Epidermal melanocyte (primary cell): ENCODE results near the gene KIF3A.

ENCODE experiments used
- DNase-seq: peaks from one replicate; pipeline ENCODE4 v3.0.0; 2011; ENCODE audit warnings: low spot score; ENCODE audit not compliant: insufficient read length

The KIF3A gene

GRCh38 chr5:132678735-132679134, 58.6 kb downstream of the KIF3A start:
- DNase-seq, result no peak

GRCh38 chr5:132677682-132678400, 59.5 kb downstream of the KIF3A start:
- no peak for DNase-seq

GRCh38 chr5:132677191-132677590, 60.2 kb downstream of the KIF3A start:
- DNase-seq, result peak; percentile 78

GRCh38 chr5:132675936-132676689, 61.2 kb downstream of the KIF3A start:
- DNase-seq, result no peak

DNA sequence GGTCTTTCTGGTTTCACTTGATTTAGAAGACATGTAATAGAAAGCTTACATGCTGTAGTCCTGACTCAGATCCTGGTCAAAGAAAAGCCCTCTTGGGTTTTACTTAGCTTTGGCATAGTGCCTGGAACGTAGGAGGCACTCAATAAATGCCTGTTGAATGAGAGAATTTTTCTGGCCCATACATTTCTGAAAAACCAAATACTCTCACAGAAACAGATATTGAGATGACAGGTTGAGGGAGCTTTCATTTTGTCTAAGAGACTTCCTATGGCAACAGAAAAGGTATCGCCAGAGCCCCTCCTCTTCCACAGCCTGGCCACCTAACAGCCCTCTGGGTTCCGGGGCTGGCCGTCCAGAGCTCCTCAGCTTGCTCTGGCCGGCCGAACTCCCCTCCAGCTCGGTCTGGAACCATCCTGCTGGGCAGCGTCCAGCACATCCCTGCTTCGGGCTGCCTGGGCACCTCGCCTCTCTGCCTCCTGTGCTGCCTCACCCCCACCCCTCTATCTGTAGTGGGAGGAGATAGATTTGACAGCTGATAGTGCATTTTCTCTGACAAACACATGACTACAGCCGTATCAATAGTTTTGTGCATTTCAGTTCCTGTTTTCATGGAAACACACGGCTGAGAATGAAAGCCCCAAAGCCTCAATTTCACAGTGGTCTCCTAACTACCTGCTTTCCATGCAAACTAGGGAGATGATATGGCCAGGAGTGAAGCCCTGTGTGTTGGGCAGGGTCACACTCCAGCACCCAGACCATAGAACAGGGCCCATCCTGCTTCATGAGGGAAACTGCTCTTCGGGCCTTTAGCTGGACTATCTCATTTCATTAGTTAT, 62.5 kb downstream of the KIF3A start:
- DNase-seq, result peak; percentile 81

GRCh38 chr5:132673939-132674630, 63.3 kb downstream of the KIF3A start, which contains the start of gene IL4:
Gene IL4, plus strand, starts transcription at chr5:132673989. Its CDS starts 62 bp downstream, at chr5:132674051.
- no peak for DNase-seq

DNA sequence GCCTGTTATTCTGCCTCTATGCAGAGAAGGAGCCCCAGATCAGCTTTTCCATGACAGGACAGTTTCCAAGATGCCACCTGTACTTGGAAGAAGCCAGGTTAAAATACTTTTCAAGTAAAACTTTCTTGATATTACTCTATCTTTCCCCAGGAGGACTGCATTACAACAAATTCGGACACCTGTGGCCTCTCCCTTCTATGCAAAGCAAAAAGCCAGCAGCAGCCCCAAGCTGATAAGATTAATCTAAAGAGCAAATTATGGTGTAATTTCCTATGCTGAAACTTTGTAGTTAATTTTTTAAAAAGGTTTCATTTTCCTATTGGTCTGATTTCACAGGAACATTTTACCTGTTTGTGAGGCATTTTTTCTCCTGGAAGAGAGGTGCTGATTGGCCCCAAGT, 63.9 kb downstream of the KIF3A start:
- no peak for DNase-seq

GRCh38 chr5:132671000-132671399, 66.3 kb downstream of the KIF3A start:
- DNase-seq, result no peak

GRCh38 chr5:132669966-132670882, 67.1 kb downstream of the KIF3A start:
- DNase-seq, result no peak

GRCh38 chr5:132669455-132669820, 67.9 kb downstream of the KIF3A start:
- no peak for DNase-seq

DNA sequence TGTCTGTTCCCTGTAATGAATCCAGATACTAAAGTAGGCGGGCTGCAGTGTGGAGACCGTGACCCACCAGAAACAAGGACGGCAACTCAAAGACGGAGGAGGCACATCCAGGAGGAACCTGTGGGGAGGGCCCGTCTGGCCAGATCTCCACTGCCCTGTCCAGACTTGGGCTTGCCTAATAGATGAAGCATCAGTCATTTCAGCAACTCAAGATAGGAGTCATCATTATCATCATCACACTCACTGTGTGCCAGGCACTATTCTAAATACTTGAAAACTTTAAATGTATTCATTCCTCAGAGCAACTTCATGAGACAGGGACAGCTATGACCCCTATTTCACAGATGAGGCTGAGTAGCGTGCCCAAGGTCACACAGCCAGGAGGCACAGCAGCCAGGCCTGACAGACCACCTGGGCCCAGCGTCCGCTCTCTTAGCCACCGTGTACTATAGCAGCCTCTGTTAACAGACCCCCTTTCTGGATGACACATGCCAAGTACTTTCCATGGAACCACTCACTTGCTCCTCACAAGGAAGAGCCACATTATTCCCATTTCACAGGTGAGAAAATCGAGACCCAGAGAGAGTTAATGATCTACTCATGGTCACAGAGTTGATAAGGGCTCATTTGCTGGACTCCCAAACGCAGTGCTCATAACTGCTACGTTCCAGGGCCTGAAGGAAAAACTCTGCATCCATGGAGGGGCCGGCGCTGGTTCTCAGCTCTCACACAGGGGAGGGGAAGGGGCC, 68.5 kb downstream of the KIF3A start:
- no peak for DNase-seq

DNA sequence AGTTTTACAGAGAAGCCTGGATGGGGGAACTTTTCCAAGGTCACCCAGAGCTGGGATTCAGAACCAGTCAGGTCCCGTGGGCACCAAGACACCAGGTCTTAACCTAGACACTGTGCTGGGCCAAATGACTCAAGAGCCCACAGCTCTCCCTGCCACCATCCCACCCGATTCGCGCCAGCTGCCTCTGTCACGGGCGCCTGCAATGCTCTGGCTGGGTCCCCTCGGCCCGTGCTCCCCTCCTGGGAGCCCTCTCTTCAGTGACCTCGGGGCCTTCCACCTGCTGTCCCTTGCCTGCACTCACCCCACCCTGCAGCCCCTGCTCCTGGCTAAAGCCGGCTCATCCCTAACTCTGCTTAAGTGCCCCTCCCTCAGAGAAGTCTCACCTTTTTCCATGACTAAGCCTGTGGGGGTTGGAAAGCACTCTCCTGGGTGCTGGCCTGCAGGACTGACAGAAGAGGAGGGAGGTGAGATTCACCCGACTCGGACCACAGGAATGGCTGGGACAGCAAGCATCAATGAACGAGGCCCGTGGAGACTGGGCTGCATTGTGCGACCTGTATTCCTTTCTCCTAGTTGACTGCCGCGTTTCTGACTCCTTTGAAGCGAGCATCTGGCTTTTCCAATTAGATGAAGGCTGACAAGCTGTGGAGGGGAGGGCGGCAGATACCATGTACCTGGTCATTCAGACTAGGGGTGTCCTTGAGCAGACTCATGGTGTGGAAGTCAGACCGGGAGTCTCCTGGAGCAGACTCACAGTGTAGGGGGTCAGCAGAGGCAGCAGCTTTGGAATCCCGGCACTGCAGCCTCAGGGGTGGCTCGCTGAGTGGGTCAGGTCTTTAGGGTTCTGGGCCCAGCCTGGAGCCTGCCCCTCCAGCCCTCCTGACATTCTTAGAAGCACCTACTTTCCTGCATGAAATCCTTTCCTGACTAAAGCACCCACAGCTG, 69.3 kb downstream of the KIF3A start:
- no peak for DNase-seq

- DNase-seq, result no peak
Measured at GRCh38 chr5:132667309-132667708, 70.0 kb downstream of the KIF3A start.

DNA sequence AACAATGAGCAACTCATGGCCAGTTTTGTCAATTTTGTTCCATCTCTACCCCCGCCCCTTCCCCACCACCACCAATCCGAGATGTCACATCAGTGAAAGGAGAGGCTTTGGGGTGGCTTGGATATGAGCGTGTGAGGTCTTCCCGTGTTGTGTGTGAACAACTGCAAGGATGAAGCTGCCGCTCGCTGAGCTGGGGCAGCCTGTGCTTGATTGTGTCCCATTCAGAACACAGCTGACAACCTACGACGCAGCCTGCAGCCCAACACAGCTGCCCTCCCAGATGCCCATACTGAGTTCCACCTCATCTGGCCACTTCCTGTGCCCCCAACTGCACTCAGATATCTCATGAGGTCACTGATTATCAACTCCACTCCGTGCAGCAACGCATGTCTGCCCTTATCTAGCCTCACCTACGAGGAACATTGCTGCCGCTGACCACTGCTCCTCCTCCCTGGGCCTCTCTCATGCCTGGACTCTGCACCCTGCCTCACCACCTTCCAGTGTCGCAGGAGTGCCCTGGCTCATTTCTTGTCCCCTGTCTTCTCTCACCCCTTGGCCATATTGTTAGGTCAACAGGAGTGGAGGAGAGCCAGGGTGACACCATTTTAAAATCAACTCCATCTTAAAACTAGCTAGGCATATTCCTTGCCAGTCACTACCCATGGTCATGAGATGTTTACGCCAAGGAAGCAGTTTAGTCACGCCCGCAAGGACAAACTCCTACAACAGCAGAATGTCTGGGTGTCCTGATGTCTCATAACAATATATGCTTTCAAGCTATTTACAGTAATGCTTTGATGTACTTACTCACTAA, 70.8 kb downstream of the KIF3A start:
- DNase-seq, result no peak

- DNase-seq, result no peak
Measured at GRCh38 chr5:132665574-132666080, 71.7 kb downstream of the KIF3A start.

- no peak for DNase-seq
Measured at GRCh38 chr5:132664696-132665209, 72.6 kb downstream of the KIF3A start.
